HepG2 (cell line): Measurements from ENCODE around the gene CLMP. TPM values are rescaled to one million over a fixed set of nuclear protein-coding genes. Genes with fewer than 3 reads are reported as not detected.

Experiments
- EP300 ChIP-seq, 3 experiments: sonication (generic) in 1 of 3; formaldehyde crosslinking in 1 of 3; IDR thresholded peaks; 2 replicates each; pipeline versions ENCODE4 v1.5.1 to v1.6.1; 2011 to 2020; ENCODE audit warnings: low read depth in 2 of 3, low read length in 2 of 3, borderline replicate concordance in 1 of 3, improper control_type of control experiment in 1 of 3, mild to moderate bottlenecking in 1 of 3, missing genetic modification reagents in 1 of 3, moderate library complexity in 1 of 3
- MIER2 ChIP-seq: IDR thresholded peaks from 2 replicates; pipeline ENCODE4 v1.6.1; 2016; ENCODE audit warnings: missing biosample characterization, missing genetic modification reagents
- RNF2 ChIP-seq: fragments of 450-650 bp; conservative IDR thresholded peaks from 2 replicates; pipeline ENCODE4 v1.6.1; 2016; ENCODE audit warnings: low read depth
- ZNF543 ChIP-seq: sonication (generic); formaldehyde crosslinking; IDR thresholded peaks from 2 replicates; pipeline ENCODE4 v1.4.0; 2020; ENCODE audit warnings: mild to moderate bottlenecking, missing genetic modification reagents
- ZNF747 ChIP-seq: sonication (generic); formaldehyde crosslinking; IDR thresholded peaks from 2 replicates; pipeline ENCODE4 v1.8.1; 2023; ENCODE audit warnings: missing genetic modification reagents, mild to moderate bottlenecking, borderline replicate concordance
- polyA plus RNA-seq, 8 experiments: library from polyadenylated mRNA; depleted of rRNA in 3 of 8; stranded (reverse) in 7 of 8; unstranded in 1 of 8; fragments of >200 nt; fragmentation: Illumina TruSeq in 4 of 8; extraction: Trizol in 4 of 8; gene quantifications; 2 replicates each; pipeline versions ENCODE4 v1.2.1 to v1.2.3, GENCODE V29; 2011 to 2016; ENCODE audit warnings: low read depth in 4 of 8, missing spikeins in 1 of 8, mixed read lengths in 1 of 8; ENCODE audit not compliant: insufficient read depth in 1 of 8
- total RNA-seq, 5 experiments: library from RNA; depleted of rRNA; stranded (reverse); fragments of >200 nt; fragmentation: Illumina TruSeq; extraction: Trizol; gene quantifications; 2 replicates each; pipeline ENCODE4 v1.2.3, GENCODE V29; 2016; ENCODE audit warnings: low read depth in 1 of 5
- TF ChIP-seq, protein P1 (sequence below): sonication (generic); formaldehyde crosslinking; IDR thresholded peaks from 2 replicates; pipeline ENCODE4 v1.5.0; 2020; ENCODE audit warnings: mild to moderate bottlenecking, missing genetic modification reagents, borderline replicate concordance
- TF ChIP-seq, protein P2 (sequence below): sonication (generic); formaldehyde crosslinking; IDR thresholded peaks from 2 replicates; pipeline ENCODE4 v1.4.0; 2020; ENCODE audit warnings: missing genetic modification reagents

Gene CLMP
- total and polyA plus RNA-seq, 2 of the 13 experiments (the other 11 are each of a cell fraction or from before 2014, with no cell fraction given) = not detected

DNA sequence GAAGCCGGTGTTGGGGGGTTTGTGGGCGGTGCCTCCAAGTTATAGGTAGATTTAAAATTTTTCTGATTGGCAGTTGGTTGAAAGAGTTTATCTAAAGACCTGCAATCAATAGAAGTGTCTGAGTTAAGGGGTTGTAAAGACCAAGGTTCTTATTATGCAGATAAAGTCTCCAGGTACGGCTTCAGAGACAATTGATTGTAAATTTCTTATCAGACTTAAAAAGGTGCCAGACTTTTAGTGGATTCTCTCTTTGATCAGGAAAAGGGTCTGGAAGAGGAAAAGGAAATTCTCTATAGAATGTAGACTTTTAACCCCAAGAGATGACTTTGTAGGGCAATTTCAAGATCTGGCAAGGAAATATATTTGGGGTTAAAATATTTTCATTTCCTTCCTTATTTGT lies 25.2 kb downstream of the CLMP start (continued):
- TF ChIP-seq, protein P1, sequence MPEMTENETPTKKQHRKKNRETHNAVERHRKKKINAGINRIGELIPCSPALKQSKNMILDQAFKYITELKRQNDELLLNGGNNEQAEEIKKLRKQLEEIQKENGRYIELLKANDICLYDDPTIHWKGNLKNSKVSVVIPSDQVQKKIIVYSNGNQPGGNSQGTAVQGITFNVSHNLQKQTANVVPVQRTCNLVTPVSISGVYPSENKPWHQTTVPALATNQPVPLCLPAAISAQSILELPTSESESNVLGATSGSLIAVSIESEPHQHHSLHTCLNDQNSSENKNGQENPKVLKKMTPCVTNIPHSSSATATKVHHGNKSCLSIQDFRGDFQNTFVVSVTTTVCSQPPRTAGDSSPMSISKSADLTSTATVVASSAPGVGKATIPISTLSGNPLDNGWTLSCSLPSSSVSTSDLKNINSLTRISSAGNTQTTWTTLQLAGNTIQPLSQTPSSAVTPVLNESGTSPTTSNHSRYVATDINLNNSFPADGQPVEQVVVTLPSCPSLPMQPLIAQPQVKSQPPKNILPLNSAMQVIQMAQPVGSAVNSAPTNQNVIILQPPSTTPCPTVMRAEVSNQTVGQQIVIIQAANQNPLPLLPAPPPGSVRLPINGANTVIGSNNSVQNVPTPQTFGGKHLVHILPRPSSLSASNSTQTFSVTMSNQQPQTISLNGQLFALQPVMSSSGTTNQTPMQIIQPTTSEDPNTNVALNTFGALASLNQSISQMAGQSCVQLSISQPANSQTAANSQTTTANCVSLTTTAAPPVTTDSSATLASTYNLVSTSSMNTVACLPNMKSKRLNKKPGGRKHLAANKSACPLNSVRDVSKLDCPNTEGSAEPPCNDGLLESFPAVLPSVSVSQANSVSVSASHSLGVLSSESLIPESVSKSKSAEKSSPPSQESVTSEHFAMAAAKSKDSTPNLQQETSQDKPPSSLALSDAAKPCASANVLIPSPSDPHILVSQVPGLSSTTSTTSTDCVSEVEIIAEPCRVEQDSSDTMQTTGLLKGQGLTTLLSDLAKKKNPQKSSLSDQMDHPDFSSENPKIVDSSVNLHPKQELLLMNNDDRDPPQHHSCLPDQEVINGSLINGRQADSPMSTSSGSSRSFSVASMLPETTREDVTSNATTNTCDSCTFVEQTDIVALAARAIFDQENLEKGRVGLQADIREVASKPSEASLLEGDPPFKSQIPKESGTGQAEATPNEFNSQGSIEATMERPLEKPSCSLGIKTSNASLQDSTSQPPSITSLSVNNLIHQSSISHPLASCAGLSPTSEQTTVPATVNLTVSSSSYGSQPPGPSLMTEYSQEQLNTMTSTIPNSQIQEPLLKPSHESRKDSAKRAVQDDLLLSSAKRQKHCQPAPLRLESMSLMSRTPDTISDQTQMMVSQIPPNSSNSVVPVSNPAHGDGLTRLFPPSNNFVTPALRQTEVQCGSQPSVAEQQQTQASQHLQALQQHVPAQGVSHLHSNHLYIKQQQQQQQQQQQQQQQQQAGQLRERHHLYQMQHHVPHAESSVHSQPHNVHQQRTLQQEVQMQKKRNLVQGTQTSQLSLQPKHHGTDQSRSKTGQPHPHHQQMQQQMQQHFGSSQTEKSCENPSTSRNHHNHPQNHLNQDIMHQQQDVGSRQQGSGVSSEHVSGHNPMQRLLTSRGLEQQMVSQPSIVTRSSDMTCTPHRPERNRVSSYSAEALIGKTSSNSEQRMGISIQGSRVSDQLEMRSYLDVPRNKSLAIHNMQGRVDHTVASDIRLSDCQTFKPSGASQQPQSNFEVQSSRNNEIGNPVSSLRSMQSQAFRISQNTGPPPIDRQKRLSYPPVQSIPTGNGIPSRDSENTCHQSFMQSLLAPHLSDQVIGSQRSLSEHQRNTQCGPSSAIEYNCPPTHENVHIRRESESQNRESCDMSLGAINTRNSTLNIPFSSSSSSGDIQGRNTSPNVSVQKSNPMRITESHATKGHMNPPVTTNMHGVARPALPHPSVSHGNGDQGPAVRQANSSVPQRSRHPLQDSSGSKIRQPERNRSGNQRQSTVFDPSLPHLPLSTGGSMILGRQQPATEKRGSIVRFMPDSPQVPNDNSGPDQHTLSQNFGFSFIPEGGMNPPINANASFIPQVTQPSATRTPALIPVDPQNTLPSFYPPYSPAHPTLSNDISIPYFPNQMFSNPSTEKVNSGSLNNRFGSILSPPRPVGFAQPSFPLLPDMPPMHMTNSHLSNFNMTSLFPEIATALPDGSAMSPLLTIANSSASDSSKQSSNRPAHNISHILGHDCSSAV = no peak
- no peak for TF ChIP-seq EP300 (IDR thresholded peaks at IDR 0.05; ENCODE audit: low read depth in 2 of 2, low read length in 2 of 2)
- TF ChIP-seq EP300 (CRISPR knock-in tag; IDR thresholded peaks at IDR 0.05; ENCODE audit: borderline replicate concordance) = no peak
- TF ChIP-seq, protein P2, sequence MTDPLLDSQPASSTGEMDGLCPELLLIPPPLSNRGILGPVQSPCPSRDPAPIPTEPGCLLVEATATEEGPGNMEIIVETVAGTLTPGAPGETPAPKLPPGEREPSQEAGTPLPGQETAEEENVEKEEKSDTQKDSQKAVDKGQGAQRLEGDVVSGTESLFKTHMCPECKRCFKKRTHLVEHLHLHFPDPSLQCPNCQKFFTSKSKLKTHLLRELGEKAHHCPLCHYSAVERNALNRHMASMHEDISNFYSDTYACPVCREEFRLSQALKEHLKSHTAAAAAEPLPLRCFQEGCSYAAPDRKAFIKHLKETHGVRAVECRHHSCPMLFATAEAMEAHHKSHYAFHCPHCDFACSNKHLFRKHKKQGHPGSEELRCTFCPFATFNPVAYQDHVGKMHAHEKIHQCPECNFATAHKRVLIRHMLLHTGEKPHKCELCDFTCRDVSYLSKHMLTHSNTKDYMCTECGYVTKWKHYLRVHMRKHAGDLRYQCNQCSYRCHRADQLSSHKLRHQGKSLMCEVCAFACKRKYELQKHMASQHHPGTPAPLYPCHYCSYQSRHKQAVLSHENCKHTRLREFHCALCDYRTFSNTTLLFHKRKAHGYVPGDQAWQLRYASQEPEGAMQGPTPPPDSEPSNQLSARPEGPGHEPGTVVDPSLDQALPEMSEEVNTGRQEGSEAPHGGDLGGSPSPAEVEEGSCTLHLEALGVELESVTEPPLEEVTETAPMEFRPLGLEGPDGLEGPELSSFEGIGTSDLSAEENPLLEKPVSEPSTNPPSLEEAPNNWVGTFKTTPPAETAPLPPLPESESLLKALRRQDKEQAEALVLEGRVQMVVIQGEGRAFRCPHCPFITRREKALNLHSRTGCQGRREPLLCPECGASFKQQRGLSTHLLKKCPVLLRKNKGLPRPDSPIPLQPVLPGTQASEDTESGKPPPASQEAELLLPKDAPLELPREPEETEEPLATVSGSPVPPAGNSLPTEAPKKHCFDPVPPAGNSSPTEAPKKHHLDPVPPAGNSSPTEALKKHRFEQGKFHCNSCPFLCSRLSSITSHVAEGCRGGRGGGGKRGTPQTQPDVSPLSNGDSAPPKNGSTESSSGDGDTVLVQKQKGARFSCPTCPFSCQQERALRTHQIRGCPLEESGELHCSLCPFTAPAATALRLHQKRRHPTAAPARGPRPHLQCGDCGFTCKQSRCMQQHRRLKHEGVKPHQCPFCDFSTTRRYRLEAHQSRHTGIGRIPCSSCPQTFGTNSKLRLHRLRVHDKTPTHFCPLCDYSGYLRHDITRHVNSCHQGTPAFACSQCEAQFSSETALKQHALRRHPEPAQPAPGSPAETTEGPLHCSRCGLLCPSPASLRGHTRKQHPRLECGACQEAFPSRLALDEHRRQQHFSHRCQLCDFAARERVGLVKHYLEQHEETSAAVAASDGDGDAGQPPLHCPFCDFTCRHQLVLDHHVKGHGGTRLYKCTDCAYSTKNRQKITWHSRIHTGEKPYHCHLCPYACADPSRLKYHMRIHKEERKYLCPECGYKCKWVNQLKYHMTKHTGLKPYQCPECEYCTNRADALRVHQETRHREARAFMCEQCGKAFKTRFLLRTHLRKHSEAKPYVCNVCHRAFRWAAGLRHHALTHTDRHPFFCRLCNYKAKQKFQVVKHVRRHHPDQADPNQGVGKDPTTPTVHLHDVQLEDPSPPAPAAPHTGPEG (CRISPR knock-in tag) = no peak
- no peak for TF ChIP-seq ZNF747 (CRISPR knock-in tag)
- TF ChIP-seq RNF2 = no peak
- TF ChIP-seq ZNF543 = no peak
- no peak for TF ChIP-seq MIER2 (CRISPR knock-in tag)
